AG04450 (cell line): ENCODE results near the gene CEP41. TPM values are rescaled to one million over a fixed set of nuclear protein-coding genes. Genes with fewer than 3 reads are reported as not detected.
A peak's percentile ranks its signal among the peaks of the same experiment; 100 is the strongest.

Source experiments
- CTCF ChIA-PET: fragments of 300-600, 350-600 bp; formaldehyde crosslinking; extraction: SDS; loops from one replicate; lab custom pipeline; 2022; ENCODE audit warnings: antibody characterized with exemption, inconsistent platforms; lab: Charles Lee
- POLR2A ChIA-PET: fragments of 350-600 bp; formaldehyde crosslinking; extraction: SDS; loops from one replicate; lab custom pipeline; 2021; ENCODE audit warnings: antibody characterized with exemption, inconsistent platforms; lab: Yijun Ruan, JAX
- DNase-seq: peaks from one replicate; pipeline ENCODE4 v3.0.0-alpha.2; 2011; ENCODE audit warnings: low read depth, low spot score
- H3K27ac ChIP-seq: one replicate; pipeline ENCODE4 v1.5.1; 2012; ENCODE audit warnings: low read depth, low read length, control low read depth
- H3K27me3 ChIP-seq: one replicate; pipeline ENCODE4 v1.6.0; 2012; ENCODE audit warnings: low read length; ENCODE audit not compliant: control insufficient read depth, insufficient read depth
- H3K4me3 ChIP-seq: 2 replicates; pipeline ENCODE4 v1.5.1; 2011; ENCODE audit warnings: mild to moderate bottlenecking, low read depth, low read length, control low read depth
- H3K9me3 ChIP-seq: 2 replicates; pipeline ENCODE4 v1.5.1; 2012; ENCODE audit warnings: low read length; ENCODE audit not compliant: control insufficient read depth, insufficient read depth
- polyA plus RNA-seq: library from polyadenylated mRNA; depleted of rRNA; stranded (reverse); fragments of >200 nt; gene quantifications from 2 replicates; pipeline ENCODE4 v1.2.3, GENCODE V29; 2011
- TF ChIP-seq, protein P1 (sequence below): IDR thresholded peaks from 2 replicates; pipeline ENCODE4 v1.5.1; 2011; ENCODE audit warnings: low read depth, low read length, control low read depth, inconsistent platforms

CEP41 gene
- polyA plus RNA-seq, 1 experiment = 26.4 TPM

DNA sequence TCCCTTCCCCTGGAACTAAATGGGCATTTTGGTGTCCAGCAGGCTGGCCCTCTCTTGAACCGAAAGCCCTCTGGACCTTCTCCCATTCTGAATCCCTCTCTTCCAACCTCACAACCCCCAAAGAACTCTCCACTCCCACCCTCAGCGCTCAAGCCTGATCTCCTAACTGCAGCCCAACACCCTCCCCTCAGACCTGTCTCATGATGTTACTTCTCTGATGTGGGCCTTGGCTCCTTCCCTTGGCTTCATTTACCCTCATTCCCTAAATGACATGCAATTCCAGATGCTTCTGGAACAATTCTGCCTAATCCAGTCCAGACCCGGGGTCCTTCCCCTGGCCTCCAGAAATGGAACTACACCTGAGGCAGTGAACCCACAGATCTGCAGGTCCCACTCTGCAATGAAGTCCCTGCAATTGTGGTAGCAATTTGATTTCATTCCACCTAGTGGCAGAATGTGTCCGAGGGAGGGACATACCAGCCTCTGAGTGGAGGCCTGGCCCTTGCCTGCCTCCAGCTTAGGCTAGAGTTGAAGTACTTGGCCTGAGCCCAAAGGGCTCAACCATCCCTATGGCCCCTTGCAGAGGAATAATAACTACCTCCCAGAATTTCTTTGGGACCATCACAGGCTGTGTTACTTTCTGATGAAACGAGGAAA is 4.1 kb upstream of the CEP41 start:
- Histone ChIP-seq H3K4me3 (no peak overlapping the region), H3K27ac (no peak overlapping the region), H3K9me3 (no peaks in the 10 kb centered on the region; the same call in 1 of the 2 replicates), H3K27me3 (no peaks in the 10 kb centered on the region)
- TF ChIP-seq, protein P1, sequence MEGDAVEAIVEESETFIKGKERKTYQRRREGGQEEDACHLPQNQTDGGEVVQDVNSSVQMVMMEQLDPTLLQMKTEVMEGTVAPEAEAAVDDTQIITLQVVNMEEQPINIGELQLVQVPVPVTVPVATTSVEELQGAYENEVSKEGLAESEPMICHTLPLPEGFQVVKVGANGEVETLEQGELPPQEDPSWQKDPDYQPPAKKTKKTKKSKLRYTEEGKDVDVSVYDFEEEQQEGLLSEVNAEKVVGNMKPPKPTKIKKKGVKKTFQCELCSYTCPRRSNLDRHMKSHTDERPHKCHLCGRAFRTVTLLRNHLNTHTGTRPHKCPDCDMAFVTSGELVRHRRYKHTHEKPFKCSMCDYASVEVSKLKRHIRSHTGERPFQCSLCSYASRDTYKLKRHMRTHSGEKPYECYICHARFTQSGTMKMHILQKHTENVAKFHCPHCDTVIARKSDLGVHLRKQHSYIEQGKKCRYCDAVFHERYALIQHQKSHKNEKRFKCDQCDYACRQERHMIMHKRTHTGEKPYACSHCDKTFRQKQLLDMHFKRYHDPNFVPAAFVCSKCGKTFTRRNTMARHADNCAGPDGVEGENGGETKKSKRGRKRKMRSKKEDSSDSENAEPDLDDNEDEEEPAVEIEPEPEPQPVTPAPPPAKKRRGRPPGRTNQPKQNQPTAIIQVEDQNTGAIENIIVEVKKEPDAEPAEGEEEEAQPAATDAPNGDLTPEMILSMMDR = no peak
- ChIA-PET CTCF (no interaction called here), POLR2A (no interaction called here)
- no peak for DNase-seq

DNA sequence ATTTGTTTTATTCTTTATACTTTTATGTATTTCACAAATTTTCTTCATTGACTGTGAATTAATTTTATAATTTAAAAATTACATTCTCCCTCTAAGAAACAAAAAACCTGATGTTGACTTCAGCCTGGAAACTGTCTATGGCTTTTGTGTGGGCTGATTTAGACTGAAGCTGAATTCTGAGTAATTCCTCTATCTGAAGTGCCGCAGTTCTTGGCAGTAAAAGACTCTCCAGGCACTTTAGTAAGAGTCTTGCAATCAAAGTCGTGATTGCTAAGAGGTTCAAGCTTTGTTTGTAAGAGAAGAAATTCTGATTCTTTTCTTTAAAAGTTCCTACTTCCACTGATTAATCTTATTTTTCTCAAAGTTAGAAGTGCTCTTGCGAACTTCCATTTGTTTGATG is 3.4 kb upstream of the CEP41 start:
- H3K27ac ChIP-seq = no peak overlapping the region
- no peaks in the 10 kb centered on the region for H3K27me3 ChIP-seq
- no peak overlapping the region for H3K4me3 ChIP-seq
- CTCF ChIA-PET = no interaction called here
- no peak for DNase-seq
- no peaks in the 10 kb centered on the region; the same call in 1 of the 2 replicates for H3K9me3 ChIP-seq
- TF ChIP-seq, protein P1 = no peak
- POLR2A ChIA-PET = no interaction called here

DNA sequence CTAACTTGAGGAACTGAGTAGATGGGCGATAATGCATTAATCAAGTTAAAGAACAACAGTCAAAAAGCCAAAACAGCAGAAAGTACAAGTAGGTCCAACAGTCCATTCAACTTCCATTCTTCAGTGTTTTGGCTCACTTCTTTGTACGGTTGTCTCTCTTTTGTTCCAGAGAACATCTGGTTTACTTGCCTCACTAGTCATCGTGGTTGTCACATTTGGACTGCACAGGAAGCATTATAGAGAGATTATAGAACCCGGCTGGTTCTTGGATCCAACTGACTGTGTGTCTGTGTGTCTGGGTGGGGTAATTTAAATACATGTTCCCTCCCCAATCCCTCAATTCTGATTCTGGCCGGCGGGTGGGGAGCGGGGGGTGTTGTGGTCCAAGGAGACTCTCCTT is 1.8 kb upstream of the CEP41 start:
- ChIA-PET CTCF (no interaction called here), POLR2A (no interaction called here)
- TF ChIP-seq, protein P1 = no peak
- Histone ChIP-seq H3K27ac (no peak overlapping the region), H3K27me3 (no peaks in the 10 kb centered on the region), H3K9me3 (no peaks in the 10 kb centered on the region; the same call in 1 of the 2 replicates), H3K4me3 (no peak overlapping the region)
- DNase-seq = no peak

DNA sequence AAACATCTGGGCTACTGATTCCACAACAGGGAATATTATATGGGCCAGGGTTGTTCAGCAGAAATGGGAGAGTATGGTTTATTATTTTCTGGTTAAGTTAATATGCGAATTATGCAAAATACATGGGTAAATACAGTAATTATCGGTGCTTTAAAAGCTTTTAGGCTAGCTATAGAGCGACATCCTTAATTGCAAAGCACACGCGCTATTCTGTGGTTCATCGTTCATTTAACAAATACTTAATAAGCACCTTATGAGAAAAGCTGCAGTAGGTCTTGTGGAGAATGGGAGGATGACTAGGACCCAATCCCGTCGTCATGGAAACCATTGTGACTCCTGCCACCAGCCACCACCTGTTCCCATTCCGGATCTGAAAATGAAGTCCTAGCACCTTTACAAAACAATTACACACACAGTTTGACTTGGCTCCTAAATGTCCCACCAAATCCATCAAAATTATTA is 623 bp upstream of the CEP41 start:
- no peaks in the 10 kb centered on the region; the same call in 1 of the 2 replicates for H3K9me3 ChIP-seq
- no peak for DNase-seq
- peak overlapping the region; percentile 50 for H3K4me3 ChIP-seq
- TF ChIP-seq, protein P1 = no peak
- H3K27me3 ChIP-seq = no peaks in the 10 kb centered on the region
- ChIA-PET POLR2A (interaction anchor here (1.3 to 1.6 kb wide), 2 partner anchors 11 to 236 kb away, joined by 5 to 7 read pairs; partner anchors contain the start of gene TMEM209), CTCF (interaction anchor here (0.6 kb wide), 1 partner anchor 364 kb away, joined by 5 read pairs; no protein-coding TSS in a partner anchor)
- H3K27ac ChIP-seq = no peak overlapping the region

DNA sequence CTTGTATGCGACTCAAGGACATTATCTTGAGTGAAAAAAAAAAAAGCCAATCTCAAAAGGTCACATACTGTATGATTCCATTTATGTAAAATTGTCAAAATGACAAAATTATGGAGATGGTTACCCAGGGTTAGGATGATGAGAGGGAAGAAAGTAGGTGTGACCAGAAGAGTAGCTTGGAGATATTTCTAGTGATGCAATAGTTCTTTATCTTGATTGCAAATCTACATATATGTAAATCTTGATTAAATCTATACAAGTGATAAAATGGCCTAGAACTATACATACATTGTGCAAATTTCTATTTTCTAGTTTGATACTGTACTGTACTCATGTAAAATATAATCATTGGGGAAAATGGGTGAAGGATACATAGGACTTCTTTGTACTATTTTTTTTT is 4.6 kb downstream of the CEP41 start:
- POLR2A ChIA-PET = interaction anchor here (0.7 kb wide), 1 partner anchor 164 kb away, joined by 4 read pairs; no protein-coding TSS in a partner anchor
- CTCF ChIA-PET = interaction anchor here (0.7 kb wide), 1 partner anchor 359 kb away, joined by 3 read pairs; no protein-coding TSS in a partner anchor

More for the DNA sequence above, 4.6 kb downstream of the CEP41 start:
- TF ChIP-seq, protein P1 = no peak
- DNase-seq = no peak
- no peaks in the 10 kb centered on the region for H3K27me3 ChIP-seq
- H3K9me3 ChIP-seq = no peaks in the 10 kb centered on the region; the same call in 1 of the 2 replicates
- no peak overlapping the region for H3K27ac ChIP-seq
- H3K4me3 ChIP-seq = no peak overlapping the region
